ENCODE data around the gene UCK1.
"Not testable (repeated sequence)": the region's sequence is repeated elsewhere in the genome, so short reads cannot be mapped to it uniquely, and the experiment has no call there.

UCK1 gene

GRCh38 chr9:131523086-131523388 lies 8.0 kb downstream of the UCK1 start:
- no peak for DNase-seq

- DNase-seq = no peak
Observed at GRCh38 chr9:131522257-131523085, 8.6 kb downstream of the UCK1 start.

DNA sequence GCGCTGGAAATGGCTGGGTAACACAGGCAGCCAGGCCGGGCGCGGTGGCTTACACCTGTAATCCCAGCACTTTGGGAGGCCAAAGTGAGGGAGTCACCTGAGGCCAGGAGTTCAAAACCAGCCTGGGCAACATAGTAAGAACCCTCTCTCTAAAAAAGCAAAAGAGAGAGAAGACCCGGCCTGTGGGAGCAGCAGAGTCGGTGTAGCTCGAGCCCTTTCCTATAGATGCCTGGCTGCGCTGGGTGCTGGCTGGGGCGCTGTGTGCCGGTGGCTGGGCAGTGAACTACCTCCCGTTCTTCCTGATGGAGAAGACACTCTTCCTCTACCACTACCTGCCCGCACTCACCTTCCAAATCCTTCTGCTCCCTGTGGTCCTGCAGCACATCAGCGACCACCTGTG lies 9.2 kb downstream of the UCK1 start:
- no peak for DNase-seq

- no peak for DNase-seq
Observed at GRCh38 chr9:131521203-131521602, 9.9 kb downstream of the UCK1 start.

- DNase-seq = no peak
Observed at GRCh38 chr9:131520503-131520902, 10.6 kb downstream of the UCK1 start.

GRCh38 chr9:131518553-131518952 lies 12.5 kb downstream of the UCK1 start:
- no peak for DNase-seq

- DNase-seq = no peak
Observed at GRCh38 chr9:131517761-131518190, 13.3 kb downstream of the UCK1 start.

DNA sequence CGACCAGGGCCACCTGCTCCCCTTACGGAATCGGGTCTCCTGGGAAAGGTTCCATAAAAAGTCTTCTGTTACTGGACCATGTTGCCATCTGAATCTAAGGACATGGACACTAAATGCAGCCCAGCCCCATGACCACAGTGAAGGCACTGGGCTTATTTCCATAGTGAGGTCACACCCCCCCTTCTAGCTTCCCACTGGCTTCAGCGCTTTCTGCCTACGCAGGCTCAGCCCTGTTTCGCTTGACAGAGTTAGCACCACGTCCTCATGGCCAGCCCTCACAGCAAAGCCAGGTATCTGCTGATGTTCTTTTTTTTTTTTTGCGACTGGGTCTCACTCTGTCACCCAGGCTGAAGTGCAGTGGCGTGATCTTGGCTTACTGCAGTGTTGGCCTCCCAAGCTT lies 14.1 kb downstream of the UCK1 start:
- DNase-seq = no peak

- DNase-seq = no peak
Observed at GRCh38 chr9:131516100-131516499, 15.0 kb downstream of the UCK1 start.

DNA sequence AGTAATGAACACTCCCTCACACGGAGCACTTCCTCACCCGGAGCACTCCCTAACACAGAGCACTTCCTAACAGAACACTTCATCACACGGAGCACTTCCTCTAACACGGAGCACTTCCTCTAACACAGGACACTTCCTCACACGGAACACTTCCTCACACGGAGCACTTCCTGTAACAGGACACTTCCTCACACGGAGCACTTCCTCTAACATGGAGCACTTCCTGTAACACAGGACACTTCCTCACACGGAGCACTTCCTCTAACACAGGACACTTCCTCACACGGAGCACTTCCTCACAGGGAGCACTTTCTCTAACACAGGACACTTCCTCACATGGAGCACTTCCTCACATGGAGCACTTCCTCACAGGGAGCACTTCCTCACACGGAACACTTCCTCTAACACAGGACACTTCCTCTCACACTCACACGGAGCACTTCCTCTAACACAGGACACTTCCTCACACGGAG lies 15.5 kb downstream of the UCK1 start:
- not testable (repeated sequence) for DNase-seq

DNA sequence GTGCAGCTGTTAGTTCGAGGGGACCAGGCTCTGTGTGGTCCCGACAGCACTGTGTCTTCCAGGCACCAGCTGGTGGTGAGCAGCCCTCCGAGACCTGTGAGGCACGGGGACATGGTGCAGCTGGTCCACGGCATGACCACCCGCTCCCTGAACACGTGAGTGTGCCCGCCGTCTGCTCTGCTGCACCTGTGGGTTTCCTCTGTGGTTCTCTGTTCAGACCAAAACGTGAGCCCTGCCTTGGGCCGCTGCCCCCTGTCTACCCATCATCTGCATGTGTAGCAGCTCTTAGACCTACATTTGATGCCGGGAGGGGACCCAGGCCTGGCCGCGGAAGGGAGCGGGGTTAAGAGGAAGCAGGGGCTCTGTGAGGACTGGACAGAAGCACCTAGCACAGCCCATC lies 17.9 kb downstream of the UCK1 start:
- DNase-seq = no peak

GRCh38 chr9:131511880-131512279 lies 19.2 kb downstream of the UCK1 start:
- no peak for DNase-seq

DNA sequence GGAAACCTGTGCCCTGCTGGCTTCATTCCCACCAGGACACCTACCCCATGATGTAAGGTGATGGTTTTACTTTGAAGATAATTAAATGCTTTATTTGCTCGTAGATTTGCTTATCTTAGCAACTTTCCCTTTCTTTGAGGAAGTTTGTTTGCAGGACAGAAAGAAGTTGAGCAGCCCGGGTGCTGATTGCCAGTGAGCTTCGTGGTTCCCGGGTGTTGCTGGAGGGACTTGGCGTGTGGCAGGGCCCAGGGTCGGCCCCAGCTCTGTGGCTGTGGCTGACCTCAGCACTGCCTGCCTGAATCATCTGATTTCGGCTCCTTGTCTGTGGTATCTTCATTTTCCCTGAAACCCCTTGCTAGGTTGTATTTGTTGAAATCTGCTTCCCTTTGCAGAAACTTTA lies 19.6 kb downstream of the UCK1 start:
- DNase-seq = no peak

GRCh38 chr9:131505012-131505411 lies 26.1 kb downstream of the UCK1 start:
- no peak for DNase-seq

DNA sequence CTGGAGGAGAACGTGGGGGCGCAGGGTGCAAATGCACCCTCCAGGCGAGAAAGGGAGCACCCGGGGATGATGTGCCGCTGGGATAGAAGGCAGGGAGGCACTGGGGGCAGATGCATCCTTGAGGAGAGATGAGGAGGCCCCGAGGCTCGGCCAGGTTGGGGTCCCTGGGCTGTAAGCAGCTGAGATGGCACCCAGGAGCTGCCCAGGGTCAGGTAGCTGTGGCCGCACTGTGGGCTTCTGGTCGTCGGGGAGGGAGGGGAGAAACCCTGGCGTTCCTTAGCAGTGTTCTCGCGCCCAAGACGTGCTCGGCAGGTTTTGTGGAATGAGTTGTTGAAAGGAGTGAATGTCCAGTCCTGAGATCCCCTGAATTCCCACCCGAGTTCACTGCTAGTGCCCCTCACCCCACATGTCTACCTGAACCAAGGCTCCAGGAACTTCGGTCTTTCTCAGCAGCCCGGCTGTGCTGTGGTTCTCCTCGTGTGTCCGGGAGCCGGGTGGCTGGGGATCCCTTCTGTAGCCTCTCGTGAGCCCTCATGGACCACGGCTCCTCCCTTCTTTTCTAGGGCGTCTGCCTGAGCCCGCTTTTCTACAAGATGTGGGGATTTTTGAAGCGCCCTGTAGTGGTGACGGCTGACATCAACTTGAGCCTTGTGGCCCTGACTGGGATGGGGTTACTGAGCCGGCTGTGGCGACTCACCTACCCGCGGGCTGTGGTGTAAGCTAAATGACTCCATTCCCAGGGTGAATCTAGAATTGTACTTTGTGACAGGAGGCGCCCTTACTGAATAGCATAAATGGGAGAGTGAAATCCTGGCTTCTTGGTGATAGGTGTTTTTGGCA lies 27.2 kb downstream of the UCK1 start:
- peak; percentile 27 to 63 for DNase-seq

GRCh38 chr9:131502781-131503625 lies 28.1 kb downstream of the UCK1 start, which contains the start of gene POMT1:
Gene POMT1, plus strand, starts transcription at chr9:131502918. Its CDS starts 1,301 bp downstream, at chr9:131504219.
- peak; percentile 90 to 93 for DNase-seq

DNA sequence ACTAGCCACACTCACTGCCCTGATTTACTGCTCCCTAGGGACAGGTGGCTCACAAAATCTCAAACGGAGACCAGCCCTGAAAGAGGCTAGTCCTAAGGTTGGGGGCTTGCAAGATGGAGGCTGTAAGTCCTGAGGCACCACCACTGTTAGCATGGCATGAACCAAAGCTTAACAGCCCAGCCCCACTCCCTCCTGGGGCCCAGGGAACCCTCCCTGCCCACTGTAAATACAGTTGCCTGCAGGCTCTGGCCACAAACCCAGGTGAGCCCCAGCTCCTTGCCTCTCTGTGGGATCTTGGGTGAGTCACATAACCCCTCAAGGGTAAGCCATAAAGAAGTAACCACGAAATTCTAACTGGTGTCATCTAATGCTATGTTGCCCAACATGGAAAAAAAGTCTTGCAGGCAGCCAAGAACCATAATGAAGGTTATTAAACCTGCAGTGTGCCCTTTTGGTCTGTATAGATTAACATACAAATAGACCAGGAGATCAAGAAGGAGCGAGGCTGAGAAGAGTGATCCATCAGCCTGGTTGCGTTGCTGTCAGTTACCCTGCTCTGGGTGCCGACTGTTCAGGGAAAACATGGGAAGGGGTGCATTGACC lies 30.0 kb downstream of the UCK1 start:
- peak in 1 of 2 donors; percentile 36 for DNase-seq

DNA sequence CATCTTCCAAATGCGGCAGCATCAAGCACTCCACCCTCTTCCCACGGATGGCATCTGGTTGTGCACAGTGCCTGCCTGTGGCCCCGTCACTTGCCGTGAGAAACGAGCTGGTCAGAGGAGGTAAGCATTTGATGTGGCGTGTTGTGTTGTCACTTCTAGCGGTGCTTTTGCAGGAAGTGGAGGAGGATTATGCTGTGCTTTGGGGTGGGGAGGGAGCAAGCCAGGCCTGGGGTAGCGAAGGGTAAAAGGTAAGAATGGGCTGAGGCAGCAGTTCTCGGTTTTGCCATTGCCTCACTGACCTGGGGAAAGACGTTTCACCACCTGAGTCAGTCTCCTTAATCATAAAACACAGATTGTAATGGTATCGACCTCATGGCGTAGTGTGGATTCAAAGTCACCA lies 30.7 kb downstream of the UCK1 start:
- peak; percentile 57 to 79 for DNase-seq

DNA sequence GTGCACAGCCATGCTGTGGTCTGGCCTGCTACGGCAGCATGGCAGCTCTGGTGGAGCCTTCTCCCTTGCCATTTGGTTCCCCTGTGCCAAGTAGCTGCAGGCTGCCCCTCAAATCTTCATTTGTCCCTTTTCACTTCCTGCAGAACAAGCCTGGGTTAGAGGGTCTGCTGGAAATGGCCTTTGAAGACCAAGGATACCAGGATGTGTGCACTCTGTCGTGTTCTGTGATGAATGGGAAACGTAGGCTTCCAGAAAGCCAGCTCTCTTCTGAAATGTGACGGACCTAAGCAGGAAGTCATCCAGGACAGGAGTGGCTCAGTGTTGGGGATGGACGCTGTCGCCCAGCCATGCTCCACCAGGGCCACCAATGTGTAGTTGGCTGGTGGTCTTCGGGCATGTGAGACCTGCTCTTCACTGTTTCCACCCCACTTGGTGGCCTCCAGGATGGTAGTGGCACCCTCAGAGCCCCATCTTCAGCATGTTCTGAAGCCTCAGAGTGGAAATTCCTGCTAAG lies 31.8 kb downstream of the UCK1 start:
- DNase-seq = no peak

GRCh38 chr9:131496844-131497405 lies 34.1 kb downstream of the UCK1 start:
- no peak for DNase-seq

GRCh38 chr9:131495785-131496184 lies 35.3 kb downstream of the UCK1 start:
- DNase-seq = no peak

DNA sequence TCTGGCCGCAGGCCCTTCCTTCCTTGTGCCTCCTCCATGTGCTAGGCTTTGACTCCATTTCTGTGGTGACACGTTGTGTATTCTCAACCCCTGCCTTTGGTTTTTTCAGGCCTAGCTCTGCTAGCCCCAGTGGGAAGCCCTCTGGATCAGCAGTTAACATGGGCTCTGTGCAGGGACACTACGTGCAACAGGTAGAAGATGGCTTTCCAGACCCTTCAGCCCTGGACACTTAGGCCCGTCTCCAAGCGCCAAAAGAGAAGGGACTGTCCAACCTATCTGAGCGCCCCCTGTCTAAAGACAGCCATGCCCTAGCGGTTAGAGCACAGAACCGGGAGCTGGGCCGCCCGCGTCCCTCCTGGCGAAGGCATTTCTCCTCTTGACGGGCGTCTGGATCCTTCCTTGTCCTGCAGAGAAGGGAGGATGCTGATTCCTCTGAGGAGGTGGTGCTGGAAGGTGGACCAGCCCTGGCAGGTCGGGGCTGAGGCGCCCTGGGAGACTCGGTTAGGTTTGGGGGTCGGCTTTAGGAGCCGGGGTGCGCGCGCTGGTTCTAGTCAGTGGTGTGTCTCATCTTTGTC lies 36.7 kb downstream of the UCK1 start:
- no peak for DNase-seq
